ENCODE data around the gene TRIM45.

The TRIM45 gene

DNA sequence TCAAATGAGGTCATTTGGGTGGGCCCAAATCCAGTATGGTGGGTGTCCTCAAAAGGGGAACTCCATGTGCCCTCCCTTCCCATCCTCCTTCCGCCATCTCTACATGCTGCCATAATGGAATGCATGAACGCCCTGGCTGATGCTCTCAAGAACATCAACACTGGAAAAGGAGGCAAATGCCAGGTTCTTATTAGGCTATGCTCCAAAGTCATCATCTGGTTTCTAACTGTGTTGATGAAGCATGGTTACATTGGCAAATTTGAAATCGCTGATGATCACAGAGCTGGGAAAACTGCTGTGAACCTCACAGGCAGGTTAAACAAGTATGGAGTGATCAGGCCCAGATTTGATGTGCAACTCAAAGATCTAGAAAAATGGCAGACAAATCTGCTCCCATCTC lies 16.6 kb upstream of the TRIM45 start:
- Histone ChIP-seq H3K27me3 (ENCODE audit: insufficient read depth, low read length, poor library complexity) (no peaks in the 10 kb centered on the region), H3K18ac (ENCODE audit: low read length) (no peak overlapping the region), H3K4me2 (ENCODE audit: low read length) (no peak overlapping the region), H2BK15ac (replicated peaks; ENCODE audit: low read depth) (no peak overlapping the region), H3K27ac (ENCODE audit: low read depth, low read length) (no peak overlapping the region), H3K79me2 (ENCODE audit: control insufficient read depth, insufficient read depth, low read length) (no peaks in the 10 kb centered on the region), H3K56ac (ENCODE audit: low read length) (no peak overlapping the region), H4K8ac (ENCODE audit: low read depth, low read length) (no peak overlapping the region), H3K9ac (ENCODE audit: low read length) (no peak overlapping the region), H4K5ac (ENCODE audit: low read length) (no peak overlapping the region), H3K79me1 (ENCODE audit: low read length) (no peaks in the 10 kb centered on the region), H2AK5ac (ENCODE audit: low read length) (no peak overlapping the region), H3K4me3 (ENCODE audit: low read length) (no peak overlapping the region), H3K36me3 (ENCODE audit: control insufficient read depth, insufficient read depth, low read length) (no peaks in the 10 kb centered on the region), H2BK120ac (ENCODE audit: low read depth, low read length) (no peak overlapping the region), H3K4ac (ENCODE audit: low read depth, low read length) (no peak overlapping the region), H3K4me1 (ENCODE audit: control insufficient read depth, low read depth, low read length) (no peaks in the 10 kb centered on the region), H3K23ac (ENCODE audit: low read length) (no peak overlapping the region), H2BK5ac (ENCODE audit: low read length) (no peak overlapping the region)
- DNase-seq, result no peak
- WGBS (ENCODE audit: extremely low coverage, insufficient coverage, low lambda C conversion rate), result no CpG with 5 or more reads among the region's 3 CpGs

DNA sequence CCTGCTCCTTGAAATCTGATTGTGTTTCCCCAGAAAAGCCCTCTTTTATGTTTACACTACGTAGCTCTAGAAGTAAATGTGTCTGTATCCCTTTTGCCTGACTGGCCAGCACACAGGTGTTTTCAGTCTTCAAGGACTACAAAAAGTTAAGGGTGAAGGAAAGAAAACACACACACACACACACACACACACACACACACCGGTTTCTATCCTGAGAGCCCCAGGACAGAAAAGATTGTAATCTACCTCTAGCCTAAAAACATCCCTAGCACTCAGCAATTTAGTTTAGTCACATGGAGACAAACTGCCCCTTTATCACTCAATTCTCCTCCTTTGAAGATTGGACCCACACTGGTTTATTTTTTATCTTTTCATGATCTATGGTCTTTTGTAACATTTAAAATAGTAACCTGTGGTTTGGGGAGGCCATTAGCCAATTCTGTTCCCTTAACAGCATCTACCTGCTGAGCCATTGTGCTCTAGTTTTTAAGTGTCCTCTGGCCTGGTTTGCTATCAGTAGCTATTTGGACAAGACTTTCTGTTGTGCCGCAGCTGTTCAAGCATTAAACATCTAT lies 15.8 kb upstream of the TRIM45 start:
- WGBS (ENCODE audit: extremely low coverage, insufficient coverage, low lambda C conversion rate), result no CpG with 5 or more reads among the region's 3 CpGs
- H3K79me1 ChIP-seq (ENCODE audit: low read length), result no peaks in the 10 kb centered on the region
- H3K23ac ChIP-seq (ENCODE audit: low read length), result no peak overlapping the region
- H3K9ac ChIP-seq (ENCODE audit: low read length), result no peak overlapping the region
- DNase-seq, result no peak
- H2AK5ac ChIP-seq (ENCODE audit: low read length), result no peak overlapping the region
- H3K4me2 ChIP-seq (ENCODE audit: low read length), result no peak overlapping the region
- no peak overlapping the region for H3K4me3 ChIP-seq (ENCODE audit: low read length)
- no peaks in the 10 kb centered on the region for H3K79me2 ChIP-seq (ENCODE audit: control insufficient read depth, insufficient read depth, low read length)
- H3K4me1 ChIP-seq (ENCODE audit: control insufficient read depth, low read depth, low read length), result no peaks in the 10 kb centered on the region
- no peak overlapping the region for H3K56ac ChIP-seq (ENCODE audit: low read length)
- no peaks in the 10 kb centered on the region for H3K27me3 ChIP-seq (ENCODE audit: insufficient read depth, low read length, poor library complexity)
- H4K8ac ChIP-seq (ENCODE audit: low read depth, low read length), result no peak overlapping the region
- no peak overlapping the region for H3K4ac ChIP-seq (ENCODE audit: low read depth, low read length)
- no peak overlapping the region for H2BK15ac ChIP-seq (replicated peaks; ENCODE audit: low read depth)
- H3K27ac ChIP-seq (ENCODE audit: low read depth, low read length), result no peak overlapping the region
- no peak overlapping the region for H3K18ac ChIP-seq (ENCODE audit: low read length)
- H3K36me3 ChIP-seq (ENCODE audit: control insufficient read depth, insufficient read depth, low read length), result no peaks in the 10 kb centered on the region
- H4K5ac ChIP-seq (ENCODE audit: low read length), result no peak overlapping the region
- no peak overlapping the region for H2BK120ac ChIP-seq (ENCODE audit: low read depth, low read length)
- H2BK5ac ChIP-seq (ENCODE audit: low read length), result no peak overlapping the region

DNA sequence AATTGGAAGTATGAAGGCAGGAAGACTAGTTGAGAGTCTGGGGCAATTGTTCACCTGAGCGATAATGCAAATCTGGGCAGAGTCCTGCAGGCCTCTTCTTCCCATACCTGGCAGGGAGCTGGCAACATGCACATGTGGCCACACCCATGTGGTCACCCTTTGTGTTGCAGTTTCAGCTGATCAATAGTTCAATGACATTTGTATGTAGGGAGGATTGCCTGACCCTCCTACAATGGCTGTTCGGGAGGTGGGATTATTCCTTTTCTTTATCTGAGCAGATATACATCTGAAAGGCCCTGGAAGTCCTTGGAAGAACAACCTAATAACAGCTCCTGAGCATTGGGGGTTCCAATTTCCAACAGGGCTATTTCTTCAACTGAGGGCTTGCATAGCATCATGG lies 15.2 kb upstream of the TRIM45 start:
- H2BK15ac ChIP-seq (replicated peaks; ENCODE audit: low read depth), result no peak overlapping the region
- no peaks in the 10 kb centered on the region for H3K4me1 ChIP-seq (ENCODE audit: control insufficient read depth, low read depth, low read length)
- no CpG with 5 or more reads among the region's 2 CpGs for WGBS (ENCODE audit: extremely low coverage, insufficient coverage, low lambda C conversion rate)
- H3K79me1 ChIP-seq (ENCODE audit: low read length), result no peaks in the 10 kb centered on the region
- H3K9ac ChIP-seq (ENCODE audit: low read length), result no peak overlapping the region
- no peak overlapping the region for H4K5ac ChIP-seq (ENCODE audit: low read length)
- H3K23ac ChIP-seq (ENCODE audit: low read length), result no peak overlapping the region
- H3K18ac ChIP-seq (ENCODE audit: low read length), result no peak overlapping the region
- no peak overlapping the region for H3K4me2 ChIP-seq (ENCODE audit: low read length)
- H2AK5ac ChIP-seq (ENCODE audit: low read length), result no peak overlapping the region
- no peak overlapping the region for H3K27ac ChIP-seq (ENCODE audit: low read depth, low read length)
- no peak overlapping the region for H3K4me3 ChIP-seq (ENCODE audit: low read length)
- H4K8ac ChIP-seq (ENCODE audit: low read depth, low read length), result no peak overlapping the region
- H3K4ac ChIP-seq (ENCODE audit: low read depth, low read length), result no peak overlapping the region
- no peak overlapping the region for H2BK5ac ChIP-seq (ENCODE audit: low read length)
- no peak for DNase-seq
- no peak overlapping the region for H3K56ac ChIP-seq (ENCODE audit: low read length)
- H2BK120ac ChIP-seq (ENCODE audit: low read depth, low read length), result no peak overlapping the region
- H3K79me2 ChIP-seq (ENCODE audit: control insufficient read depth, insufficient read depth, low read length), result no peaks in the 10 kb centered on the region
- no peaks in the 10 kb centered on the region for H3K36me3 ChIP-seq (ENCODE audit: control insufficient read depth, insufficient read depth, low read length)
- no peaks in the 10 kb centered on the region for H3K27me3 ChIP-seq (ENCODE audit: insufficient read depth, low read length, poor library complexity)

GRCh38 chr1:117135329-117135728 lies 13.8 kb upstream of the TRIM45 start:
- DNase-seq, result no peak
- H2BK5ac ChIP-seq (ENCODE audit: low read length), result no peak overlapping the region
- no peak overlapping the region for H3K4me3 ChIP-seq (ENCODE audit: low read length)
- no peak overlapping the region for H2AK5ac ChIP-seq (ENCODE audit: low read length)
- H3K27ac ChIP-seq (ENCODE audit: low read depth, low read length), result no peak overlapping the region
- no peaks in the 10 kb centered on the region for H3K79me2 ChIP-seq (ENCODE audit: control insufficient read depth, insufficient read depth, low read length)
- no peak overlapping the region for H4K5ac ChIP-seq (ENCODE audit: low read length)
- H2BK15ac ChIP-seq (replicated peaks; ENCODE audit: low read depth), result no peak overlapping the region
- no peaks in the 10 kb centered on the region for H3K27me3 ChIP-seq (ENCODE audit: insufficient read depth, low read length, poor library complexity)
- H3K23ac ChIP-seq (ENCODE audit: low read length), result no peak overlapping the region
- H2BK120ac ChIP-seq (ENCODE audit: low read depth, low read length), result no peak overlapping the region
- H3K4me2 ChIP-seq (ENCODE audit: low read length), result no peak overlapping the region
- WGBS (ENCODE audit: extremely low coverage, insufficient coverage, low lambda C conversion rate), result no CpG with 5 or more reads among the region's 2 CpGs
- no peak overlapping the region for H3K4ac ChIP-seq (ENCODE audit: low read depth, low read length)
- no peaks in the 10 kb centered on the region for H3K36me3 ChIP-seq (ENCODE audit: control insufficient read depth, insufficient read depth, low read length)
- H4K8ac ChIP-seq (ENCODE audit: low read depth, low read length), result no peak overlapping the region
- H3K79me1 ChIP-seq (ENCODE audit: low read length), result no peaks in the 10 kb centered on the region
- H3K56ac ChIP-seq (ENCODE audit: low read length), result no peak overlapping the region
- no peak overlapping the region for H3K9ac ChIP-seq (ENCODE audit: low read length)
- H3K18ac ChIP-seq (ENCODE audit: low read length), result no peak overlapping the region
- H3K4me1 ChIP-seq (ENCODE audit: control insufficient read depth, low read depth, low read length), result no peaks in the 10 kb centered on the region

- no peaks in the 10 kb centered on the region for H3K79me2 ChIP-seq (ENCODE audit: control insufficient read depth, insufficient read depth, low read length)
- 100% methylated on average over 1 of the region's 4 CpGs for WGBS (ENCODE audit: extremely low coverage, insufficient coverage, low lambda C conversion rate)
- H3K79me1 ChIP-seq (ENCODE audit: low read length), result no peaks in the 10 kb centered on the region
Measured at GRCh38 chr1:117130526-117130925, 9.0 kb upstream of the TRIM45 start.

More at GRCh38 chr1:117130526-117130925, 9.0 kb upstream of the TRIM45 start:
- Histone ChIP-seq H3K36me3 (ENCODE audit: control insufficient read depth, insufficient read depth, low read length) (no peaks in the 10 kb centered on the region), H3K4me1 (ENCODE audit: control insufficient read depth, low read depth, low read length) (no peaks in the 10 kb centered on the region), H3K56ac (ENCODE audit: low read length) (no peak overlapping the region), H3K4ac (ENCODE audit: low read depth, low read length) (no peak overlapping the region), H3K4me3 (ENCODE audit: low read length) (no peak overlapping the region), H2BK5ac (ENCODE audit: low read length) (no peak overlapping the region), H2BK120ac (ENCODE audit: low read depth, low read length) (no peak overlapping the region), H2BK15ac (replicated peaks; ENCODE audit: low read depth) (no peak overlapping the region), H4K8ac (ENCODE audit: low read depth, low read length) (no peak overlapping the region), H3K27ac (ENCODE audit: low read depth, low read length) (no peak overlapping the region), H4K5ac (ENCODE audit: low read length) (no peak overlapping the region), H2AK5ac (ENCODE audit: low read length) (no peak overlapping the region), H3K9ac (ENCODE audit: low read length) (no peak overlapping the region), H3K23ac (ENCODE audit: low read length) (no peak overlapping the region), H3K18ac (ENCODE audit: low read length) (no peak overlapping the region), H3K27me3 (ENCODE audit: insufficient read depth, low read length, poor library complexity) (no peaks in the 10 kb centered on the region), H3K4me2 (ENCODE audit: low read length) (no peak overlapping the region)
- DNase-seq, result no peak

Measured in mesendoderm (in vitro differentiated cells).